Fibroblast of skin of left biceps (primary cell): ENCODE results near the gene ZNF441.
A peak's percentile ranks its signal among the peaks of the same experiment; 100 is the strongest.
"Not testable (repeated sequence)": the region's sequence is repeated elsewhere in the genome, so short reads cannot be mapped to it uniquely, and the experiment has no call there.

Experiments used
- DNase-seq, 2 experiments: peaks; one replicate each; pipeline ENCODE4 v3.0.0-alpha.2; 2013; ENCODE audit warnings: low read depth in 2 of 2

ZNF441 gene

DNA sequence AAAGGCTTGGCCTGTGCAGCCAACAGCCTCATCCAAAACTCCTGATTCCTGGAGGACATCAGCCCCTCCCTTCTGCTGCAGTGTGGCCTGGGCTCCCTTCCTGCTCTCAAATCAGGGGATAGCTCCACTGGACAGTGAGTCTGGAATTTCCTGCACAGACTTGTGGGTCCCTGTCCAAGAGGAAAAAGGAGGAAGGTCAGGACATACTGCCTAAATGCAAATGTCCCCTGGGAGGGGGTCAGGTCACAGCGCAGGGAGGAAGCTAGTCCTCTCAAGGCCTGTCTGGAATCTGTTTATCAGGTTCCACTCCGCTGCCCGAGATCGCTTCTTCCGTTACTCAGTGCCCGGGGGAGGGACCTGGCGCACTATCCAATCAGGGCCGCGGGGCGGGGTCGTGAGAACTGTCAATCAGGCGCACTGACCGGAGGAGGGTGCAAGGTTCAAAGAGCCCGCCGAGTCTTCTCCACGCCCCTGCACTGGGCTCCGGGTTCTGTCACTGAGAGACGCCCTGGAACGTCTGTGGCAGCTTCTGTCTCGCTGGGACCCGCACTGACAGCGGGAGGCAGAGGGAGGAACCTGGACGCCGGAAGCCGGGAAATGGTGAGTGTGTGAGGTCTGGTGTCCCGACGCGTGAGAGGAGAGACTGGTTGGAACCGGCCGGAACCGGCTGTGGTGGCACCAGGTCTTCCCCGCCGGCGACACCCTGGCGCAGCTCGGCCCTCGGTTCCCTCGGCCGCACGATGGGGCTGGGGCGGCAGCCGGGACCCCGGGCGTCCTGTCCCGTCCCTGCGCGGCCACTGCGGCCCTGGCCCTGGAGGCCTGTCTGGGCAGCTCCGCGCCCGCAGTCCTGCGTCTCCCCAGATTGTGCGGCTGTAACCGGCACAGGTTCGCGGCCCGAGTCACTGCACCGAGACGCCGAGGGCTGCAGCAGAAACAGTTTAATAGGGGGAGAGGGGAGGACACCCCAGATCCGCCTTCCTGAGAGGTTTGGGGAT lies at the start of gene ZNF441:
TSS of gene ZNF441 (plus strand) at position 404 of the 995 bp plus-strand sequence. CDS start at position 598, 194 bp downstream.
- peak; percentile 75 to 82 for DNase-seq

- DNase-seq, result no peak
Observed at GRCh38 chr19:11721681-11722080, 45.1 kb upstream of the ZNF441 start.

- DNase-seq, result no peak
Observed at GRCh38 chr19:11722414-11722813, 44.4 kb upstream of the ZNF441 start.

- no peak for DNase-seq
Observed at GRCh38 chr19:11729586-11729985, 37.2 kb upstream of the ZNF441 start.

- no peak for DNase-seq
Observed at GRCh38 chr19:11735375-11735774, 31.4 kb upstream of the ZNF441 start.

- peak in 1 of 2 experiments; percentile 2 for DNase-seq
Observed at GRCh38 chr19:11736696-11737095, 30.1 kb upstream of the ZNF441 start.

DNA sequence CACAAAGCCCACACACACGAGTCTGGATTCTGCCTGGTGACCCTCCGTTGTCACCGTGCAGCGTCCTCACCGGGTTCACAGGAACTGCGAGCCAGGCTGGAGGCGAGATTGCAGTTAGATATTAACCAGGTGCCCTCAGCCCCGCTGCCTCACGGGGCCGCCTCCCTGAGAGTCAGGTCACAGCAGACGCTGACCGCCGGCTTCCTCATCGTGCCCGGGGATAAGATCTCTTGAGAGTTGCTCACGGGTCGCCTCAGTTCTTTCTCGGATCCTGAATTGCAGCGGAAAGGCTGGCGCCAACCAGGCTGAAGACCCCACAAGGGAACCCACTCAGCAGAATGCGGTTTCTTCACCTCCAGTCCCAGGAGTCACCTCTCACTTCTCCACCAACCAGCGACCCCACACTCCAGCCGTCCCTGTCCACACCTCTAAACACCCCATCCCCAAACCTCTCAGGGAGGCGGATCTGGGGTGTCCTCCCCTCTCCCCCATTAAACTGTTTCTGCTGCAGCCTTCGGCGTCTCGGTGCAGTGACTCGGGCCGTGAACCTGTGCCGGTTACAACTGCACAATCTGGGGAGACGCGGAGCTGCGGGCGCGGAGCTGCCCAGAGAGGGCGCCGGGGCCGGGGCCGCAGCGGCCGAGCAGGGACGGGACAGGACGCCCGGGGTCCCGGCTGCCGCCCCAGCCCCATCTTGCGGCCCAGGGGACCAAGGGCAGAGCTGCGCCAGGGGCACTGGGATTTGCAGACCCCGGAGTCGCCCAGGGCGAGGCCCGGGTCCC lies 28.6 kb upstream of the ZNF441 start:
- DNase-seq, result no peak

DNA sequence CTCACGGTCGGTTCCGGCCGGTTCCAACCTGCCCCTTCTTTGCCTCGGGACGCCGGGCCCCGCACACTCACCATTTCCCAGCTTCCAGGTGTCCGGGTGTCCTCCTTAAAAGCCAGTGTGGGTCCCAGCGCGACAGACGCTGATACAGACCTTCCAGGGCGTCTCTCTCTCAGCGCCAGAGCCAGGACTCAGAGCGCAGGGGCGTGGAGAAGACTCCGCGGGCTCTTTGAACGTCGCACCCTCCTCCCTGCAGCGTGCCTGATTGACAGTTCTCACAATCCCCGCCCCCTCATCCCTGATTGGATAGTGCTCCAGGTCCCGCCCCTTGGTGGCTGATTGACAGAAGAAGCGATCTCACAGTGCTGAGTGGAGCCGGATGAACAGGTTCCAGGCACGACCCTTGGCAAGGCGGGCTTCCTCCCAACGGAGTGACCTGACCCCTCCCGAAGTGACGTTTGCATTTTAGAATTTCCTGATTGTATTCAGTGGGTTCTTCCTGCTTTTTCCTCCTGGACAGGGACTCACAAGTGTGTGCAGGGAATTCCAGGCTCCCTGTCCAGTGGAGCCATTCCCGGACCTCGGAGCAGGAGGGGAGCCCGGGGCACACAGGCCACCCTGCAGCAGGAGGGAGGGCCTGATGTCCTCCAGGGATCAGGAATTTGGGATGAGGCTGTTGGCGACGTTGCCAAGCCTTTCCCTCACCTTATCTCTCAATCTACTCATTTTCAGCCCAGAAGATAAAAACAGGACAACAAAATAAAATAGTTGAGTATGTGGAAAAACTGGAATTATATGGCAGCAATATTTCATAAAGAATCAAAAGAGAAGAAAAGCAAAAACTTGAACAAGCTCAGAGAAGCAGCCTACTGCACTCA lies 27.8 kb upstream of the ZNF441 start, which contains the start of gene ZNF823:
TSS of gene ZNF823 (minus strand) at position 201 of the 875 bp plus-strand sequence. CDS start at position 74, 127 bp downstream.
- peak; percentile 91 to 92 for DNase-seq

GRCh38 chr19:11745869-11746268 lies 20.9 kb upstream of the ZNF441 start:
- no peak for DNase-seq

- no peak for DNase-seq
Observed at GRCh38 chr19:11747277-11747676, 19.5 kb upstream of the ZNF441 start.

GRCh38 chr19:11749751-11750150 lies 17.0 kb upstream of the ZNF441 start:
- no peak for DNase-seq

GRCh38 chr19:11752244-11752736 lies 14.5 kb upstream of the ZNF441 start:
- DNase-seq, result no peak

- no peak for DNase-seq
Observed at GRCh38 chr19:11754663-11755062, 12.1 kb upstream of the ZNF441 start.

GRCh38 chr19:11756965-11757364 lies 9.8 kb upstream of the ZNF441 start:
- DNase-seq, result no peak

DNA sequence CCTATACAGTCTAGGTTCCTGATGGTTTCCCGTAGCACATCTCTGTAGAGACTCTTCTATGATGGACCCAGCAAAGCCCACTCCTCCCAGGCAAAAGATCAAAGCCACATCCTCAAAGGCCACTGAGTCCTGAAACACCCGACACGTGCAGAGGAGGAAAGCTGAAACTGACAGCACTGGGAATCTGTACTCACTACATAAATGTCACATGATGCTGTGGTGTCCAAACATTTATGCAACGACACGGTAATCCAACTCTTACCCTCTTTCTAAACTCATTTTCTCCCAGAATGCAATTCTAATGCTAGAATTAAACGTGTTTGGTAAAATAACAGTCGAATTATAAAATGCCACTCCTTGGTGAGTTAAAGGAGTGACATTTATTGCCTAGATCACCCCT lies 7.0 kb upstream of the ZNF441 start:
- DNase-seq, result no peak

GRCh38 chr19:11763117-11763516 lies 3.7 kb upstream of the ZNF441 start:
- no peak for DNase-seq

GRCh38 chr19:11763611-11764010 lies 3.2 kb upstream of the ZNF441 start:
- no peak for DNase-seq

- no peak for DNase-seq
Observed at GRCh38 chr19:11767633-11768133, 883 bp downstream of the ZNF441 start.

DNA sequence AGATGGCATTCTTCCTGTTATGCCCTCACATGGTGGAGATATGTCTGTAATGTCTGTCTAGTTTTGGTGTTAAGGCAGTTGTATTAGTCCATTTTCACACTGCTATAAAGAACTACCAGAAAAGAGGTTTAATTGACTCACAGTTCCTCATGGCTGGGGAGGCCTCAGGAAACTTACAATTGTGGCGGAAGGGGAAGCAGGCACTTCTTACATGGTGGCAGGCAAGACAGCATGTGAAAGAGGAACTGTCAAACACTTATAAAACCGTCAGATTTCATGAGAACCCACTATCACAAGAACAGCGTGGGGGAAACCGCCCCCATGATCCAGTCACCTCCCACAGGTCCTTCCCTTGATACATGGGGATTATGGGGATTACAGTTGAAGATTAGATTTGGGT lies 3.2 kb downstream of the ZNF441 start:
- no peak for DNase-seq

DNA sequence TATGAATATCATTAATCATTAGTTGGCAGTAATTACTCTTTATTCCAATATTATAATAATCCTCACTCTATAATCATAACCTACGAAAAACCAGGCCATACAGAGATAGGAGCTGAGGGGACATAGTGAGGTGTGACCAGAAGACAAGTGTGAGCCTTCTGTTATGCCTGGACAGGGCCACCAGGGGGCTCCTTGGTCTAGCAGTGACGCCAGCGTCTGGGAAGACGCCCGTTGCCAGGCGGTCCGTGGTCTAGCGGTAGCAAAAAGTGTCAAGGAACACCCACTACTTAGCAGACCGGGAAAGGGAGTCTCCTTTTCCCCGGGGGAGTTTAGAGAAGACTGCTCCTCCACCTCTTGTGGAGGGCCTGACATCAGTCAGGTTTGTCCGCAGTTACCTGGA lies 4.7 kb downstream of the ZNF441 start:
- DNase-seq, result not testable (repeated sequence)

DNA sequence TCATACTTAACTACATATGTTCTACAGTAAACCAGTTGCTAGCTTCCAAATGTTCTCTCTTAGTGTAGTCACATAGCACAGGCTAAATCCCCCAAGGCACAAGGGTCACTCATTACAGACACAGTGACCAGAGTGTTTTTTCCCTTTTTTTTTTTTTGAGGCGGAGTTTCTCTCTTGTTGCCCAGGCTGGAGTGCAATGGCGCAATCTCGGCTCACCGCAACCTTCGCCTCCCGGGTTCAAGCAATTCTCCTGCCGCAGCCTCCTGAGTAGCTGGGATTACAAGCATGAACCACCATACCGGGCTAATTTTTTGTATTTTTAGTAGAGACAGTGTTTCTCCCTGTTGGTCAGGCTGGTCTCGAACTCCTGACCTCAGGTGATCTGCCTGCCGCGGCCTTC lies 9.9 kb downstream of the ZNF441 start:
- not testable (repeated sequence) for DNase-seq
